Left lung (tissue), 10 donors: Measurements from ENCODE around the gene GPC2. TPM values are rescaled to one million over a fixed set of nuclear protein-coding genes. Genes with fewer than 3 reads are reported as not detected.
A peak's percentile ranks its signal among the peaks of the same experiment; 100 is the strongest.
"Not testable (repeated sequence)": the region's sequence is repeated elsewhere in the genome, so short reads cannot be mapped to it uniquely, and the experiment has no call there.

Experiments used
- ATAC-seq: fragments of 200-7000 bp; cut with Tn5 transposase; one replicate; pipeline ENCODE4 v1.9.1; 2020; ENCODE audit warnings: moderate library complexity
- DNase-seq, 4 donors: peaks; one replicate each; pipeline ENCODE4 v3.0.0-alpha.2; 2013 to 2020
- H3K27ac ChIP-seq, 2 donors: fragments of 200-600 bp; sonication (generic) in 1 of 2; one replicate each; pipeline versions ENCODE4 v1.5.0 to v1.8.0; 2020 to 2021
- H3K27me3 ChIP-seq, 2 donors: fragments of 200-600 bp; sonication (generic) in 1 of 2; one replicate each; pipeline versions ENCODE4 v1.5.0 to v1.8.0; 2020 to 2021
- H3K36me3 ChIP-seq, 2 donors: fragments of 200-600 bp; sonication (generic) in 1 of 2; one replicate each; pipeline versions ENCODE4 v1.5.0 to v1.8.0; 2020 to 2021
- H3K4me1 ChIP-seq, 2 donors: fragments of 200-600 bp; one replicate each; pipeline ENCODE4 v1.8.0; 2021
- H3K4me3 ChIP-seq, 2 donors: fragments of 200-600 bp; sonication (generic) in 1 of 2; one replicate each; pipeline versions ENCODE4 v1.5.0 to v1.8.0; 2020 to 2021; ENCODE audit warnings: mild to moderate bottlenecking in 1 of 2
- H3K9me3 ChIP-seq, 2 donors: fragments of 200-600 bp; sonication (generic) in 1 of 2; one replicate each; pipeline versions ENCODE4 v1.5.0 to v1.8.0; 2020 to 2021
- CTCF ChIP-seq, 2 donors: fragments of 200-600 bp; sonication (generic) in 1 of 2; IDR thresholded peaks; one replicate each; pipeline versions ENCODE4 v1.5.0 to v1.8.0; 2021; ENCODE audit warnings: antibody characterized with exemption in 2 of 2
- intact Hi-C, 2 donors: fragments of 100-400 bp; cut with DNase I; formaldehyde crosslinking; loops; one replicate each; pipeline versions ENCODE4 v1.11.2 to v1.14.2; 2022
- polyA plus RNA-seq, 6 donors: library from polyadenylated mRNA; unstranded; fragments of 120-200 nt; gene quantifications; one replicate each; pipeline ENCODE4 v1.2.1, GENCODE V29; 2013; ENCODE audit not compliant: insufficient read length in 6 of 6
- total RNA-seq, 2 donors: library from RNA; stranded (reverse); fragmentation: NEBNext Ultra II Directional; extraction: Animal tissue kit (Norgen Biotek cat#: 25700); gene quantifications; one replicate each; pipeline ENCODE4 v1.2.1, GENCODE V29; 2021
- donor health status: DM: no; HTN: yes; CAD: no.
- donor health status: DM: no; HTN: no; CAD: no.

The GPC2 gene
- total and polyA plus RNA-seq, 8 donors: 2.5 to 17.0 (median 10.2) TPM

- no peak overlapping the region for H3K4me3 ChIP-seq
- peak; percentile 56 for ATAC-seq
- H3K27me3 ChIP-seq: no peaks in the 10 kb centered on the region
- H3K27ac ChIP-seq: no peak overlapping the region
- H3K36me3 ChIP-seq: no peaks in the 10 kb centered on the region
- intact Hi-C loops: no loop called here
- TF ChIP-seq CTCF (IDR thresholded peaks at IDR 0.05): peak in 1 of 2 donors; percentile 20
- no peaks in the 10 kb centered on the region for H3K9me3 ChIP-seq
- peaks cover 0 to 18% of the 10 kb centered on the region in 2 donors for H3K4me1 ChIP-seq
- DNase-seq: no peak
These were observed 13.0 kb upstream of the GPC2 start for GRCh38 chr7:100190048-100190711.

GRCh38 chr7:100189061-100189460, 11.9 kb upstream of the GPC2 start:
- Histone ChIP-seq H3K9me3 (no peaks in the 10 kb centered on the region), H3K4me3 (no peak overlapping the region), H3K27ac (no peak overlapping the region), H3K36me3 (no peaks in the 10 kb centered on the region), H3K27me3 (no peaks in the 10 kb centered on the region), H3K4me1 (peaks cover 0 to 18% of the 10 kb centered on the region in 2 donors)
- no peak for TF ChIP-seq CTCF (IDR thresholded peaks at IDR 0.05)
- DNase-seq (no peak), ATAC-seq (no peak)
- intact Hi-C loops: no loop called here

DNA sequence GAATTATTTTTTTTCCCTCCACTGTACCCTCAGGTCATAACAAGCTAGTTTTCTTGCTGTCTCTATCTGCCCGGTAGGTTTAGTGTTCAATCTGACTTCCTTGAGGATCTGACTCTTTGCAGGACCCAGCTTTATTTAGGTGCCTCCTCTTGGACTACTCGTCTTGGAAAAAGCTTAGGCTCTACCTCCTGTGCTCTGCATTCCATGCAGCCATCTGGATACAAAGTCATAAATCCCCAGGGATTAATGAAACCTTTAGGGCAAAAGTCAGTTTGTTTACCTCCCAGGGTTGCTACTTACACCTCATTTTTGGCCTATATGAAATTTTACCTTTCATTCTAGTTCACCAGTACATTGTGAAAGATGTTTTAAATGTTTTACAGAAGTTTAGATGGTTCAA, 8.5 kb upstream of the GPC2 start:
- TF ChIP-seq CTCF (IDR thresholded peaks at IDR 0.05): no peak

GRCh38 chr7:100183090-100183489, 5.9 kb upstream of the GPC2 start:
- H3K4me1 ChIP-seq, H3K27ac ChIP-seq, H3K36me3 ChIP-seq, DNase-seq, H3K9me3 ChIP-seq, ATAC-seq, intact Hi-C loops, H3K4me3 ChIP-seq: not testable (repeated sequence)
- peaks cover 0 to 11% of the 10 kb centered on the region in 2 donors for H3K27me3 ChIP-seq

More for the DNA sequence above, 8.5 kb upstream of the GPC2 start:
- Histone ChIP-seq H3K36me3 (no peaks in the 10 kb centered on the region), H3K9me3 (no peaks in the 10 kb centered on the region), H3K4me3 (no peak overlapping the region), H3K4me1 (peaks cover 0 to 8% of the 10 kb centered on the region in 2 donors), H3K27ac (no peak overlapping the region), H3K27me3 (peaks cover 0 to 5% of the 10 kb centered on the region in 2 donors)
- intact Hi-C loops: no loop called here
- ATAC-seq (no peak), DNase-seq (no peak)

DNA sequence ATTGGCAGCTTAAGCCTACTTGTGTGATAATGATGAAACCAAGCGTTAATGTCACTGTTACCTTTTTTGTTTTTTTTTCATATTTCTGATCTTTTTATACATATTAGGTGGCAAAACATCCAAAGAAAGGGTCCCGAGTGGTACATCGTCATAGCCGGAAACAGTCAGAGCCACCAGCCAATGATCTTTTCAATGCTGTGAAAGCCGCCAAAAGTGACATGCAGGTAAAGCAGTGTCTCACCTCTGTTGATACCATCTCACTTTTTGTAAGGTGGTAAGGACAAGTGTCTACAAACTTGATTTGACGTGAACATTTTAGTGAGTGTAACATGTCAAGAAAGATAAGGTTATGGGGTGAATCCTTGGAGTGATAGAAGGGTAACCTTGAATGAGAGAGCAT, 5.4 kb upstream of the GPC2 start:
- H3K9me3 ChIP-seq, intact Hi-C loops, H3K4me3 ChIP-seq, H3K27ac ChIP-seq, DNase-seq, H3K36me3 ChIP-seq, H3K4me1 ChIP-seq, ATAC-seq: not testable (repeated sequence)
- peaks cover 0 to 11% of the 10 kb centered on the region in 2 donors for H3K27me3 ChIP-seq

- H3K36me3 ChIP-seq, H3K9me3 ChIP-seq, H3K27ac ChIP-seq, H3K4me3 ChIP-seq, intact Hi-C loops, ATAC-seq, DNase-seq: not testable (repeated sequence)
- H3K4me1 ChIP-seq: peaks cover 0 to 14% of the 10 kb centered on the region in 2 donors
- H3K27me3 ChIP-seq: peaks cover 0 to 11% of the 10 kb centered on the region in 2 donors
These were observed 2.9 kb upstream of the GPC2 start for GRCh38 chr7:100180084-100180483.
